WTC11 (cell line): ENCODE measurements around the gene FAS. TPM values are rescaled to one million over a fixed set of nuclear protein-coding genes. Genes with fewer than 3 reads are reported as not detected.

Experiments used
- ATAC-seq: fragments of 200-7000 bp; cut with Tn5 transposase; 2 replicates; pipeline ENCODE4 v1.10.0; 2021; ENCODE audit warnings: mild to moderate bottlenecking, moderate library complexity
- CTCF ChIA-PET: fragments of 300-600 bp; sonication (Branson Sonifier 250); formaldehyde crosslinking; loops from one replicate; lab custom pipeline; 2021; ENCODE audit warnings: antibody characterized with exemption; lab: Charles Lee
- POLR2A ChIA-PET: fragments of 350-600 bp; sonication (Branson Sonifier 250); formaldehyde crosslinking; loops from one replicate; lab custom pipeline; 2021; ENCODE audit warnings: antibody characterized with exemption; lab: Charles Lee
- DNase-seq: peaks from one replicate; pipeline ENCODE4 v3.0.0; 2021; ENCODE audit warnings: low spot score
- H3K27ac Mint-ChIP-seq: 2 replicates; pipeline ENCODE4 v1.8.0; 2021; ENCODE audit warnings: mixed read lengths
- H3K27me3 Mint-ChIP-seq: 2 replicates; pipeline ENCODE4 v1.8.0; 2021; ENCODE audit warnings: low read depth, mild to moderate bottlenecking, moderate library complexity, mixed read lengths
- H3K36me3 Mint-ChIP-seq: 2 replicates; pipeline ENCODE4 v1.8.0; 2021; ENCODE audit warnings: mixed read lengths
- H3K4me1 Mint-ChIP-seq: 2 replicates; pipeline ENCODE4 v1.8.0; 2022; ENCODE audit warnings: mixed read lengths
- H3K4me3 Mint-ChIP-seq: 2 replicates; pipeline ENCODE4 v1.8.0; 2021; ENCODE audit warnings: mild to moderate bottlenecking, moderate library complexity, mixed read lengths
- H3K9me3 Mint-ChIP-seq: 2 replicates; pipeline ENCODE4 v1.8.0; 2021; ENCODE audit warnings: mixed read lengths
- ATF6 ChIP-seq: sonication (generic); formaldehyde crosslinking; IDR thresholded peaks from 2 replicates; pipeline ENCODE4 v1.8.1; 2023; ENCODE audit warnings: mild to moderate bottlenecking, missing genetic modification reagents
- CDX4 ChIP-seq: fragments of 250-450 bp; sonication (Bioruptor Pico); IDR thresholded peaks from 2 replicates; pipeline ENCODE4 v1.9.0; 2021; ENCODE audit warnings: moderate library complexity, mild to moderate bottlenecking, inconsistent platforms, borderline replicate concordance
- HMGA2 ChIP-seq: fragments of 250-450 bp; sonication (Bioruptor Pico); IDR thresholded peaks from 2 replicates; pipeline ENCODE4 v1.4.0; 2021; ENCODE audit warnings: mild to moderate bottlenecking, moderate library complexity
- IRF2 ChIP-seq: sonication (generic); formaldehyde crosslinking; IDR thresholded peaks from 2 replicates; pipeline ENCODE4 v1.8.0; 2022; ENCODE audit warnings: low read depth, missing genetic modification reagents, borderline replicate concordance
- MAX ChIP-seq: sonication (generic); formaldehyde crosslinking; IDR thresholded peaks from 2 replicates; pipeline ENCODE4 v1.8.0; 2022; ENCODE audit warnings: mild to moderate bottlenecking, missing genetic modification reagents
- MXD4 ChIP-seq: fragments of 250-450 bp; sonication (Bioruptor Pico); IDR thresholded peaks from 2 replicates; pipeline ENCODE4 v1.8.0; 2021; ENCODE audit warnings: mild to moderate bottlenecking, moderate library complexity, borderline replicate concordance
- RORB ChIP-seq: fragments of 250-450 bp; sonication (Bioruptor Pico); IDR thresholded peaks from 2 replicates; pipeline ENCODE4 v1.9.0; 2021; ENCODE audit warnings: mild to moderate bottlenecking
- SOX15 ChIP-seq: fragments of 250-450 bp; sonication (Bioruptor Pico); IDR thresholded peaks from 2 replicates; pipeline ENCODE4 v1.9.0; 2021; ENCODE audit warnings: mild to moderate bottlenecking
- SP1 ChIP-seq: sonication (generic); formaldehyde crosslinking; conservative IDR thresholded peaks from 2 replicates; pipeline ENCODE4 v1.8.1; 2022; ENCODE audit warnings: missing genetic modification reagents
- TCF7 ChIP-seq: sonication (generic); formaldehyde crosslinking; IDR thresholded peaks from 2 replicates; pipeline ENCODE4 v1.8.0; 2022; ENCODE audit warnings: mild to moderate bottlenecking, low read depth, missing genetic modification reagents, moderate library complexity
- ZBTB43 ChIP-seq: sonication (generic); formaldehyde crosslinking; IDR thresholded peaks from 2 replicates; pipeline ENCODE4 v1.8.1; 2023; ENCODE audit warnings: mild to moderate bottlenecking, missing genetic modification reagents
- ZNF532 ChIP-seq: fragments of 250-450 bp; sonication (Bioruptor Pico); IDR thresholded peaks from 2 replicates; pipeline ENCODE4 v1.9.0; 2021; ENCODE audit warnings: mild to moderate bottlenecking, borderline replicate concordance
- total RNA-seq: library from RNA; stranded (reverse); gene quantifications from 3 replicates; pipeline ENCODE4 v1.2.3, GENCODE V29; 2021

Gene FAS
- total RNA-seq, 1 experiment from 2014 or later: 4.1 TPM

DNA sequence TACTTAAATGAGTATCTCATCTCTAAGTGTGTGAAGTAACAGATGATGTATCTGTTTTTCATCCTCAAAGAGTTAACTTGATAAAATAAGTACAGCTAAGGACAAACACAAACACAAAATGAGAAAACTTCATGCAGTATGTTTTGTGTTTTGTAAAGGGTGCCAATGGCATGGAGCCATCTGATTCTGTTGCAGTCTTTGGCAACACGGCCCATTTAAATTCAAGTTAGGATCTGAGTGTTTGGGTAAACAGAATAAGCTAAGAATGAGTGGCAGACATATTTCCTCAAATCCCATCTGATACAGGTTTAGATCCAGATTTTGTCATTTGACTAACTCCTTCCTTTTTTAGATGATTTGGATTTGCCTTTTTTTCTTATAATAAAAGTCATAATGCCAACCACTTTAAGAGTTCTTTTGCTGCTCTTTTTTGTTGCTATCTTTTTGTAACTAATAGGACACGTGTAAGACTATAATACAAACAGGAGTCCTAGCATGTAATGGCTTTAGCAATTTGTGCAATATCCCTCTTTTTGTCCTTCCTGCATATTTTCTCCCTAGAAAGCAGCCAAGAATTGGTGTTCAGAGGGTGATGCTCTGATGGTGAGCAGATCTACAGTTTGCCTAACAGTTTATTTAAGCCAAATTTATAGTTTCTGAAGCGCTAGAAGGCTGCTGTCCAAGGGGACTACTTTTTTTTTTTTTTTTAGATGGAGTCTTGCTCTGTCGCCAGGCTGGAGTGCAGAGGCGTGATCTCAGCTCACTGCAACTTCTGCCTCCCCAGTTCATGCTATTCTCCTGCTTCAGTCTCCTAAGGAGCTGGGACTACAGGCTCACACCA is 19.2 kb upstream of the FAS start:
- ATAC-seq: no peak
- Mint-ChIP-seq H3K27me3 (no peaks in the 10 kb centered on the region), H3K9me3 (no peaks in the 10 kb centered on the region), H3K27ac (no peak overlapping the region), H3K36me3 (no peaks in the 10 kb centered on the region), H3K4me1 (peaks cover 5% of the 10 kb centered on the region; the same call in 1 of the 2 replicates), H3K4me3 (no peak overlapping the region)
- CTCF ChIA-PET: interaction anchor here (0.7 kb wide), 1 partner anchor 16 kb away, joined by 3 read pairs; no protein-coding TSS in a partner anchor
- TF ChIP-seq CDX4 (CRISPR knock-in tag): no peak
- TF ChIP-seq IRF2 (CRISPR knock-in tag): no peak
- no peak for TF ChIP-seq SOX15 (CRISPR knock-in tag)
- no peak for TF ChIP-seq HMGA2 (CRISPR knock-in tag)
- no peak for TF ChIP-seq TCF7 (CRISPR knock-in tag)
- no peak for TF ChIP-seq SP1 (CRISPR knock-in tag)
- TF ChIP-seq MXD4 (CRISPR knock-in tag): no peak
- no peak for TF ChIP-seq ZBTB43
- no peak for TF ChIP-seq RORB
- no peak for TF ChIP-seq ZNF532 (CRISPR knock-in tag)
- TF ChIP-seq MAX: no peak
- DNase-seq: no peak
- POLR2A ChIA-PET: no interaction called here

DNA sequence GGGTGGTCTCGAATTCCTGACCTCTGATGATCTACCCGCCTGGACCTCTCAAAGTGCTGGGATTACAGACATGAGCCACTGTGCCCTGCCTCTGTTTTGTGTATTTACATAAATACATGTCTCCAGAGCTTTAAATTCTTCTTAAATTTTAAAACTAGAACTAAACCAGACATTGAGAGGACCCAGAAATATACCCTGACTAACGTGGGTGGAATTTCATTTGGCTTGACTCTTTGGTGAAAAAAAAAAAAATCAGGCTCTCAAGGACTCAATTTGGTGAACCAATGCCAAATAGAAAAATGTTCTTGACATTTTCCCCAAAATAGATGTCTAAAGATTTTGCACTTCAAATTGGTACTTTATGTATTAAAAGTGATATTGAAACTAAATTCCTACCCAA is 16.6 kb upstream of the FAS start:
- DNase-seq: no peak
- peaks cover under 1% of the 10 kb centered on the region; the same call in 1 of the 2 replicates for H3K4me1 Mint-ChIP-seq
- no peak for ATAC-seq
- H3K27ac Mint-ChIP-seq: no peak overlapping the region
- CTCF ChIA-PET: interaction anchor here (1.3 kb wide), 1 partner anchor 16 kb away, joined by 3 read pairs; the partner anchor contains the start of gene FAS
- POLR2A ChIA-PET: no interaction called here
- H3K9me3 Mint-ChIP-seq: no peaks in the 10 kb centered on the region
- H3K4me3 Mint-ChIP-seq: no peak overlapping the region
- no peak for TF ChIP-seq ATF6 (CRISPR knock-in tag)
- H3K36me3 Mint-ChIP-seq: no peaks in the 10 kb centered on the region
- H3K27me3 Mint-ChIP-seq: no peaks in the 10 kb centered on the region
